Neural progenitor cell (in vitro differentiated cells): ENCODE results near the gene COCH.

ENCODE experiments used
- CTCF ChIP-seq: fragments of 200-600 bp; sonication (generic); IDR thresholded peaks from 2 replicates; pipeline ENCODE4 v1.5.1; 2017; ENCODE audit warnings: antibody characterized with exemption, mild to moderate bottlenecking
- EZH2 ChIP-seq: fragments of 200-600 bp; sonication (generic); IDR thresholded peaks from 2 replicates; pipeline ENCODE4 v1.6.1; 2017; ENCODE audit warnings: antibody characterized with exemption, mild to moderate bottlenecking, moderate library complexity

DNA sequence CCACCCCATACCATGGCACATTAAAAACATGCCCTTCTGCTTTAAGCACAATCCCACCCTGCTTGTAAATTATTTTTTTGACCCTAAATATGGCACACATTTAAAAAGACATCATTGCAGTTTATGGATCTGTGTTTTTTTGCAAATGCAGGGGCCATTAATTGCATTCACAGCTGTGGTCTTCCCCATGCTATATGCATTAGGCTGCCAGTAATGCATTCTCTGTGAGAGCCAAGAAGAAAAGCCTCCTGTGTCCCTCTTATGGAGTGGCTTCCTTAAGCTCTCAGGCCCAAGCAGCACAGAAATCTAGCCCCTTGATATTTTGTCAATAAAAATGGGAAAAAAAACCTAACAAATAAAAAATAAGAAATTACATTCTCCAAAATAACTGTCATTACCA lies 20.4 kb upstream of the COCH start:
- TF ChIP-seq CTCF (no peak), EZH2 (no peak)
